ENCODE data around the gene NTN3.
A peak's percentile ranks its signal among the peaks of the same experiment; 100 is the strongest.

The NTN3 gene

GRCh38 chr16:2499890-2500429 is 28.9 kb downstream of the NTN3 start:
- Histone ChIP-seq H2BK12ac (ENCODE audit: low read length) (peak overlapping the region; percentile 22), H3K4ac (ENCODE audit: low read length) (no peak overlapping the region), H4K91ac (ENCODE audit: low read depth, low read length, poor library complexity) (no peak overlapping the region), H3K9me3 (replicated peaks in 1 of 2; ENCODE audit: control insufficient read depth in 2 of 2, insufficient read depth in 1 of 2, low read depth in 1 of 2, low read length in 2 of 2) (peaks cover 0 to 4% of the 10 kb centered on the region in 2 donors), H3K9ac (ENCODE audit: low read depth, low read length, poor library complexity) (no peak overlapping the region), H3K36me3 (replicated peaks in 1 of 2; ENCODE audit: control insufficient read depth in 2 of 2, insufficient read depth in 2 of 2, low read length in 2 of 2) (peaks cover 20 to 37% of the 10 kb centered on the region in 2 donors), H2BK15ac (ENCODE audit: low read length) (no peak overlapping the region), H3K4me2 (ENCODE audit: insufficient read depth, low read length, poor library complexity, severe bottlenecking) (no peak overlapping the region), H2AK5ac (ENCODE audit: low read depth, low read length) (peak overlapping the region; percentile 100), H3K14ac (ENCODE audit: low read length) (no peak overlapping the region), H3K4me1 (ENCODE audit: control insufficient read depth in 2 of 2, insufficient read depth in 1 of 2, low read depth in 1 of 2, low read length in 2 of 2) (peaks cover 9% of the 10 kb centered on the region in 2 donors), H3K27ac (replicated peaks; ENCODE audit: low read length) (no peak overlapping the region), H3K4me3 (ENCODE audit: low read length in 2 of 2) (no peak overlapping the region), H4K8ac (ENCODE audit: low read depth, low read length) (peak overlapping the region; percentile 43), H3K18ac (ENCODE audit: low read length) (no peak overlapping the region), H3K79me1 (ENCODE audit: low read depth, low read length) (peaks cover 12% of the 10 kb centered on the region), H3K23ac (ENCODE audit: low read depth, low read length, poor library complexity) (peak overlapping the region; percentile 89), H2BK5ac (ENCODE audit: low read length) (peak overlapping the region; percentile 66), H2AFZ (ENCODE audit: low read length) (no peak overlapping the region), H2BK120ac (ENCODE audit: low read depth, low read length) (no peak overlapping the region), H3K27me3 (ENCODE audit: control insufficient read depth in 3 of 3, insufficient read depth in 3 of 3, low read depth in 1 of 3, low read length in 3 of 3) (no peaks in the 10 kb centered on the region)
- WGBS, 2 donors (ENCODE audit: extremely low coverage in 2 of 2, insufficient read length in 2 of 2, insufficient replicate concordance in 1 of 2): no CpG with 5 or more reads among the region's 29 CpGs
- DNase-seq (ENCODE audit: low spot score): no peak

- no peak overlapping the region for H3K27ac ChIP-seq (replicated peaks; ENCODE audit: low read length)
- H3K4me1 ChIP-seq (ENCODE audit: control insufficient read depth in 2 of 2, insufficient read depth in 1 of 2, low read depth in 1 of 2, low read length in 2 of 2): peaks cover 9% of the 10 kb centered on the region in 2 donors
- H3K4me3 ChIP-seq (ENCODE audit: low read length in 2 of 2): no peak overlapping the region
- H3K23ac ChIP-seq (ENCODE audit: low read depth, low read length, poor library complexity): peak overlapping the region; percentile 89
- peaks cover 12% of the 10 kb centered on the region for H3K79me1 ChIP-seq (ENCODE audit: low read depth, low read length)
- peak overlapping the region; percentile 52 for H2BK120ac ChIP-seq (ENCODE audit: low read depth, low read length)
- WGBS, 2 donors (ENCODE audit: extremely low coverage in 2 of 2, insufficient read length in 2 of 2, insufficient replicate concordance in 1 of 2): no CpG with 5 or more reads among the region's 20 CpGs
- peaks cover 20 to 37% of the 10 kb centered on the region in 2 donors for H3K36me3 ChIP-seq (replicated peaks in 1 of 2; ENCODE audit: control insufficient read depth in 2 of 2, insufficient read depth in 2 of 2, low read length in 2 of 2)
- peak overlapping the region; percentile 87 for H3K14ac ChIP-seq (ENCODE audit: low read length)
- no peak overlapping the region for H3K4ac ChIP-seq (ENCODE audit: low read length)
- peak overlapping the region; percentile 30 for H2BK12ac ChIP-seq (ENCODE audit: low read length)
- H3K4me2 ChIP-seq (ENCODE audit: insufficient read depth, low read length, poor library complexity, severe bottlenecking): no peak overlapping the region
- peak overlapping the region; percentile 72 for H3K9ac ChIP-seq (ENCODE audit: low read depth, low read length, poor library complexity)
- H4K8ac ChIP-seq (ENCODE audit: low read depth, low read length): no peak overlapping the region
- H2AK5ac ChIP-seq (ENCODE audit: low read depth, low read length): peak overlapping the region; percentile 100
- peak overlapping the region; percentile 93 for H2BK15ac ChIP-seq (ENCODE audit: low read length)
- H2AFZ ChIP-seq (ENCODE audit: low read length): peak overlapping the region; percentile 98
- peak overlapping the region; percentile 66 for H2BK5ac ChIP-seq (ENCODE audit: low read length)
- peak overlapping the region; percentile 59 for H4K91ac ChIP-seq (ENCODE audit: low read depth, low read length, poor library complexity)
- H3K9me3 ChIP-seq (replicated peaks in 1 of 2; ENCODE audit: control insufficient read depth in 2 of 2, insufficient read depth in 1 of 2, low read depth in 1 of 2, low read length in 2 of 2): peaks cover 0 to 4% of the 10 kb centered on the region in 2 donors
- no peak for DNase-seq (ENCODE audit: low spot score)
- H3K27me3 ChIP-seq (ENCODE audit: control insufficient read depth in 3 of 3, insufficient read depth in 3 of 3, low read depth in 1 of 3, low read length in 3 of 3): no peaks in the 10 kb centered on the region
- H3K18ac ChIP-seq (ENCODE audit: low read length): peak overlapping the region; percentile 70
These were observed 29.4 kb downstream of the NTN3 start for GRCh38 chr16:2500430-2500917.

DNA sequence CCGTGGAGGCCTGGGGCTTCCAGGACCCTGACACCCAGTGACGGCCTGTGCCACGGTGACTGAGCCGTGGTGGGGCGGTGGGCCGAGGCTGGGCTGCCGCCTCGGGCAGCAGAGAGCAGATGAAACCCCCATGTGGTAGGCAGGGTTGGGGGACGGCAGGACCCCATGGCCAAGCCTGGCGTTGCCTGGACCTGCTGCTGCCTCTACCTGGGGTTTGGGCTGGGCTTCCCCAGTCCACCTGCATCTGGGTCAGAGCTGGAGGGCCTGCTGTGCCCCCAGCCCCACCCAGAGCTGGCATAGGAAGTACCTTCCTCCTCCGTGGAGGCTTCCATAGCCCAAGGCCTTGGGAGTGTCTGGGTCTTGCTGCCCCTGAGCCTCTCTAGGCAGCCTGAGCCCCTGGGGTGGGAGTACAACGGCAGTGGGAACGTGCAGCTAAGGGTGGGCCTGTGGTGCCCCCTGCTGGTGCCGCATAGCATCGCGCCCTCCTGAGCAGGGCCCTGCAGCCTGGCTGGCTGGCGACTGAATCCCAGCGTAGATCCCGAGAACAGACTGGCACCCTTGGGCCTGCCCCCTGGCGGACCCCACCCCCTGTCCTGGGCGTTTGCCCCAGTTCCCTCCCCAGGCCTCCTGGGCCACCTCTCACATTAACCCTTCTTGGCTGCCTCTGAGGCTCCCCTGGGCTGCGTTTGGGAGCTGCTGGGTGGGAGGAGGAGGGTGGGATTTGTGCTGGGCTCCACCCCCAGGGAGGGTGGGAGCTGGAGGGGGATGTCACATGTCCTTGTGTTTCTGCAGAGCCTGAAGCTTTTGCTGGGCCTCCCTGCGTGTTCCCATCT is 30.0 kb downstream of the NTN3 start:
- peak overlapping the region; percentile 93 for H2BK15ac ChIP-seq (ENCODE audit: low read length)
- peak; percentile 83 for DNase-seq (ENCODE audit: low spot score)
- H2BK5ac ChIP-seq (ENCODE audit: low read length): peak overlapping the region; percentile 66
- H2AK5ac ChIP-seq (ENCODE audit: low read depth, low read length): peak overlapping the region; percentile 100
- H3K4me2 ChIP-seq (ENCODE audit: insufficient read depth, low read length, poor library complexity, severe bottlenecking): peak overlapping the region; percentile 80
- peak overlapping the region; percentile 70 for H3K18ac ChIP-seq (ENCODE audit: low read length)
- peak overlapping the region; percentile 87 for H3K14ac ChIP-seq (ENCODE audit: low read length)
- peak overlapping the region; percentile 59 for H4K91ac ChIP-seq (ENCODE audit: low read depth, low read length, poor library complexity)
- no peaks in the 10 kb centered on the region for H3K27me3 ChIP-seq (ENCODE audit: control insufficient read depth in 3 of 3, insufficient read depth in 3 of 3, low read depth in 1 of 3, low read length in 3 of 3)
- peak overlapping the region; percentile 30 for H2BK12ac ChIP-seq (ENCODE audit: low read length)
- peaks cover 0 to 4% of the 10 kb centered on the region in 2 donors for H3K9me3 ChIP-seq (replicated peaks in 1 of 2; ENCODE audit: control insufficient read depth in 2 of 2, insufficient read depth in 1 of 2, low read depth in 1 of 2, low read length in 2 of 2)
- H3K23ac ChIP-seq (ENCODE audit: low read depth, low read length, poor library complexity): peak overlapping the region; percentile 89
- H3K4me1 ChIP-seq (ENCODE audit: control insufficient read depth in 2 of 2, insufficient read depth in 1 of 2, low read depth in 1 of 2, low read length in 2 of 2): peaks cover 9% of the 10 kb centered on the region in 2 donors
- no peak overlapping the region for H3K4ac ChIP-seq (ENCODE audit: low read length)
- H2AFZ ChIP-seq (ENCODE audit: low read length): peak overlapping the region; percentile 98
- H4K8ac ChIP-seq (ENCODE audit: low read depth, low read length): peak overlapping the region; percentile 86
- H3K27ac ChIP-seq (replicated peaks; ENCODE audit: low read length): no peak overlapping the region
- peak overlapping the region; percentile 72 for H3K9ac ChIP-seq (ENCODE audit: low read depth, low read length, poor library complexity)
- H3K79me1 ChIP-seq (ENCODE audit: low read depth, low read length): peaks cover 12% of the 10 kb centered on the region
- H3K36me3 ChIP-seq (replicated peaks in 1 of 2; ENCODE audit: control insufficient read depth in 2 of 2, insufficient read depth in 2 of 2, low read length in 2 of 2): peaks cover 18 to 33% of the 10 kb centered on the region in 2 donors
- H3K4me3 ChIP-seq (ENCODE audit: low read length in 2 of 2): peak overlapping the region; percentile 43 to 71
- peak overlapping the region; percentile 52 for H2BK120ac ChIP-seq (ENCODE audit: low read depth, low read length)
- WGBS, 2 donors (ENCODE audit: extremely low coverage in 2 of 2, insufficient read length in 2 of 2, insufficient replicate concordance in 1 of 2): no CpG with 5 or more reads among the region's 23 CpGs

All from neuronal stem cell (in vitro differentiated cells).